ENCODE data around the gene ZDHHC12. TPM values are rescaled to one million over a fixed set of nuclear protein-coding genes. Genes with fewer than 3 reads are reported as not detected.

Gene ZDHHC12
- total RNA-seq, 4 donors from 2014 or later, result 51.5 to 99.4 (median 77.1) TPM

DNA sequence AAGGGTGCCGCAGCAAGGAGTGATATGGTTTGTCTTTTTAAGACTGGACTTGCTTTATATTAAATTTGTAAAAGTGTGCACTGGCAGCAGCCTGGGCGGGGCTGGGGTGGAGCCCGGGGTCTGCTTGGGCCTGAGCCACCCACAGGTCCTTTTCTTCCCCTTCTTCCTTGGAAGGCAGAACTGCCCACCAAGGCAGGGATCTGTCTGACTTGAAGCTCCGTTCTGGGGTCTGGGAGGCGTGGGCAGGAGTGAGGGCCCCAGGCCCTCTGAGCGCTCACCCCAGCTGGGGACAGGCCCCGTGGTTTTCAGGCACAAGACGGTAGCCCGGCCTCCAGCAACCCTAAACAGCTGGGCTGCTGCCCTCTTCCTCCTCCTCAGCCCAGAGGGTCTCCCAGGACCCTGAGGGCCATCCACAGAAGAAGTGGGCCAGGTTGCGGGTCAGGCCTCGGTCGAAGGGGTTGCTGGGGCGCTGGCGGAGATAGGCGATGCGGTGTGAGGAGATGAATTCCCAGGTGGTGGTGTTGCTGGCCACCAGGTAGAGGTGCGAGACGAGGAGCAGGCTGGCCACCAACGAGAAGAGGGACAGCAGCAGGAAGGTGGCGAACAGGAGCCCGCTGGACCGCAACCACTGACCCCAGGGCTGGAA is 3.0 kb downstream of the ZDHHC12 start:
- no peak overlapping the region for H3K27ac ChIP-seq

DNA sequence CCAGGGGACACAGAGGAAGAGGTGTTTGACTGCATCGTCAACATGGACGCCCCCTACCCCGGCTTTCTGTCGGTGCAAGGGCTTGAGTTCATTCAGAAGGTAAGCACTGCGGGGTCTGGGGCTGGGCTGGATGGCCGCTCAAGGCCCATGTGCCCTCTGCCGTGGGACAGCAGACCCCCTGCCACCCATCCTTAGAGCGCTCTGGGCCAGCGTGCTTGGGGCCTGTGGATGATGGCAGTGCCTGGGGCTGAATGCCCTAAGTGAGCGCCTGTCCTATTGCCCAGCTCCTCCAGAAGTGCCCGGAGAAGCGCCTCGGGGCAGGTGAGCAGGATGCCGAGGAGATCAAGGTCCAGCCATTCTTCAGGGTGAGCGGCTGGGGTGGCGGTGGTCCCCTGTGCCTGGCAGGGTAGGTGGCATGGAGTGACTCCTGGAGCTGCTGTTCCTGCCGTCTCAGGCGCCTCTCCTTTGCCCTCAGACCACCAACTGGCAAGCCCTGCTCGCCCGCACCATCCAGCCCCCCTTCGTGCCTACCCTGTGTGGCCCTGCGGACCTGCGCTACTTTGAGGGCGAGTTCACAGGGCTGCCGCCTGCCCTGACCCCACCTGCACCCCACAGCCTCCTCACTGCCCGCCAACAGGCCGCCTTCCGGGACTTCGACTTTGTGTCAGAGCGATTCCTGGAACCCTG is 3.9 kb downstream of the ZDHHC12 start:
- Histone ChIP-seq H3K4me1 (peaks cover 14 to 32% (median 14%) of the 10 kb centered on the region in 3 donors), H3K27ac (peak overlapping the region; percentile 63 to 82 (median 69)), H3K36me3 (peaks cover 0 to 26% (median 5%) of the 10 kb centered on the region in 3 donors), H3K4me3 (no peak overlapping the region), H3K9me3 (no peaks in the 10 kb centered on the region), H3K27me3 (no peaks in the 10 kb centered on the region)
- DNase-seq, result no peak
- intact Hi-C loops (cut with DNase I), result no loop called here
- 91 to 92% methylated on average over 12 to 14 of the region's 30 CpGs for WGBS, 2 donors
- no peak for TF ChIP-seq POLR2A (IDR thresholded peaks at IDR 0.05)
- TF ChIP-seq, protein P1, sequence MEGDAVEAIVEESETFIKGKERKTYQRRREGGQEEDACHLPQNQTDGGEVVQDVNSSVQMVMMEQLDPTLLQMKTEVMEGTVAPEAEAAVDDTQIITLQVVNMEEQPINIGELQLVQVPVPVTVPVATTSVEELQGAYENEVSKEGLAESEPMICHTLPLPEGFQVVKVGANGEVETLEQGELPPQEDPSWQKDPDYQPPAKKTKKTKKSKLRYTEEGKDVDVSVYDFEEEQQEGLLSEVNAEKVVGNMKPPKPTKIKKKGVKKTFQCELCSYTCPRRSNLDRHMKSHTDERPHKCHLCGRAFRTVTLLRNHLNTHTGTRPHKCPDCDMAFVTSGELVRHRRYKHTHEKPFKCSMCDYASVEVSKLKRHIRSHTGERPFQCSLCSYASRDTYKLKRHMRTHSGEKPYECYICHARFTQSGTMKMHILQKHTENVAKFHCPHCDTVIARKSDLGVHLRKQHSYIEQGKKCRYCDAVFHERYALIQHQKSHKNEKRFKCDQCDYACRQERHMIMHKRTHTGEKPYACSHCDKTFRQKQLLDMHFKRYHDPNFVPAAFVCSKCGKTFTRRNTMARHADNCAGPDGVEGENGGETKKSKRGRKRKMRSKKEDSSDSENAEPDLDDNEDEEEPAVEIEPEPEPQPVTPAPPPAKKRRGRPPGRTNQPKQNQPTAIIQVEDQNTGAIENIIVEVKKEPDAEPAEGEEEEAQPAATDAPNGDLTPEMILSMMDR (IDR thresholded peaks at IDR 0.05), result no peak

More for the DNA sequence above, 3.0 kb downstream of the ZDHHC12 start:
- Histone ChIP-seq H3K9me3 (no peaks in the 10 kb centered on the region), H3K36me3 (peaks cover 0 to 25% (median 5%) of the 10 kb centered on the region in 3 donors), H3K4me1 (peaks cover 14 to 36% (median 14%) of the 10 kb centered on the region in 3 donors), H3K4me3 (no peak overlapping the region), H3K27me3 (no peaks in the 10 kb centered on the region)
- TF ChIP-seq, protein P1 (IDR thresholded peaks at IDR 0.05), result no peak
- TF ChIP-seq POLR2A (IDR thresholded peaks at IDR 0.05), result no peak
- DNase-seq, result no peak
- WGBS, 2 donors, result 88% methylated on average over 14 of the region's 22 CpGs; no CpG with 5 or more reads in 1 of the 2 donors
- intact Hi-C loops (cut with DNase I), result no loop called here

DNA sequence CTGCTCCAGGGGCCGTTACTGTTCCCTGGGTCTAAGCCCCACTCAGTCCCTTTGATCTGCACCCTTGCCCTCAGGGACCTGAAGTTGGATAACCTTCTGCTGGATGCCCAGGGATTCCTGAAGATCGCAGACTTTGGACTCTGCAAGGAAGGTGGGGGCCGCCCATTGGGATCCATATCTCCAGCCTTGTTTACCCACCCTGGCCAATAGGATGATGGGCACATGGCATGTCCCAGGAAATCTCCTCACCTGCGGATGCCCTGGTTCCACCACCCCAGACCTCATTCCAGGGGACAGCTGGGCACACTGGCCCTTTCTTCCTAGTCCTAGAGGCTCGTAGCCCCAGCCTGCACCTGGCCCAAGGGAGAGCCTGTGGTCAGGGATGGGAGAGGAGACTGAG is 5.5 kb downstream of the ZDHHC12 start:
- WGBS, 2 donors, result 73 to 79% methylated on average over 4 to 5 of the region's 5 CpGs
- TF ChIP-seq, protein P1 (IDR thresholded peaks at IDR 0.05), result no peak
- no peak for TF ChIP-seq POLR2A (IDR thresholded peaks at IDR 0.05)
- no peak for DNase-seq

DNA sequence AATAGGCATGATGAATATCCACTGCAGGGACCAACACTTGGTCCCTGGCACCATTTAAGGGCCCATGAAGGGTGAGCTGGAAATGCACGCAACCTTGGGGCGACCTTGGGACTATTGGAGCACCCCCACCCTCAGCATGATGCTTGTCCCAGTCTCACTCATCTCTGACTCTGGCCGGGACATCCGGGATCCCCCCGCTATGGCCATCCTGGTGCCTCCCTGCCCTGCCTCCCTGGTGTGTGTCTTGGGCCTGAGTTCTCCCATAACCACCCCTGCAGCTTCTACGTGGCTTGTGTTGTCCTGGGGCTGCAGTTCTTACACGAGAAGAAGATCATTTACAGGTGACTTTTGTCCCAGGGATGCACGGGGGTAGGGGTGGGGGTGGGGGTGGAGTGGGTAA is 5.9 kb downstream of the ZDHHC12 start:
- H3K4me3 ChIP-seq, result no peak overlapping the region
- peaks cover 0 to 45% (median 5%) of the 10 kb centered on the region in 3 donors for H3K36me3 ChIP-seq
- no peak overlapping the region for H3K27ac ChIP-seq
- intact Hi-C loops (cut with DNase I), result no loop called here
- H3K27me3 ChIP-seq, result no peaks in the 10 kb centered on the region
- H3K4me1 ChIP-seq, result peaks cover 1 to 16% (median 1%) of the 10 kb centered on the region in 3 donors
- no peak for DNase-seq
- H3K9me3 ChIP-seq, result no peaks in the 10 kb centered on the region
- TF ChIP-seq POLR2A (IDR thresholded peaks at IDR 0.05), result no peak
- TF ChIP-seq, protein P1 (IDR thresholded peaks at IDR 0.05), result no peak
- WGBS, 2 donors, result 87 to 100% methylated on average over 3 to 6 of the region's 8 CpGs

More for the DNA sequence above, 5.5 kb downstream of the ZDHHC12 start:
- no peaks in the 10 kb centered on the region for H3K9me3 ChIP-seq
- H3K4me1 ChIP-seq, result peaks cover 6 to 20% (median 6%) of the 10 kb centered on the region in 3 donors
- peaks cover 0 to 41% (median 5%) of the 10 kb centered on the region in 3 donors for H3K36me3 ChIP-seq
- intact Hi-C loops (cut with DNase I), result no loop called here
- no peak overlapping the region for H3K27ac ChIP-seq
- H3K27me3 ChIP-seq, result no peaks in the 10 kb centered on the region
- H3K4me3 ChIP-seq, result no peak overlapping the region

Measured in esophagus squamous epithelium (tissue), 5 donors.